Gastrocnemius medialis (tissue), 4 donors: ENCODE measurements around the gene RUVBL2. TPM values are rescaled to one million over a fixed set of nuclear protein-coding genes. Genes with fewer than 3 reads are reported as not detected.

Source experiments
- ATAC-seq, 2 donors: fragments of 150-250 bp; one replicate each; pipeline ENCODE4 v1.9.1; 2016
- DNase-seq, 2 donors: peaks; one replicate each; pipeline ENCODE4 v3.0.0-alpha.2; 2019
- H3K27ac ChIP-seq, 4 donors: fragments of 200-600 bp; sonication (generic); 1 replicate in 1 of 4; 2 replicates in 3 of 4; pipeline ENCODE4 v1.5.1; 2016 to 2018; ENCODE audit warnings: mild to moderate bottlenecking in 2 of 4, moderate library complexity in 1 of 4
- H3K27me3 ChIP-seq, 3 donors: fragments of 200-600 bp; sonication (generic) in 2 of 3; 1 replicate in 1 of 3; 2 replicates in 2 of 3; pipeline versions ENCODE4 v1.5.1 to v1.6.0; 2016 to 2019; ENCODE audit warnings: mild to moderate bottlenecking in 1 of 3, moderate library complexity in 1 of 3
- H3K36me3 ChIP-seq, 2 donors: fragments of 200-600 bp; sonication (generic) in 1 of 2; one replicate each; pipeline ENCODE4 v1.5.1; 2017 to 2018
- H3K4me1 ChIP-seq, 2 donors: fragments of 200-600 bp; sonication (generic) in 1 of 2; one replicate each; pipeline ENCODE4 v1.5.1; 2016 to 2017; ENCODE audit warnings: mild to moderate bottlenecking in 2 of 2
- H3K4me3 ChIP-seq, 4 donors: fragments of 200-600 bp; sonication (generic) in 3 of 4; 1 replicate in 1 of 4; 2 replicates in 3 of 4; pipeline ENCODE4 v1.5.1; 2016 to 2019; ENCODE audit warnings: mild to moderate bottlenecking in 2 of 4
- H3K9me3 ChIP-seq, 3 donors: fragments of 200-600 bp; sonication (generic) in 2 of 3; 1 replicate in 1 of 3; 2 replicates in 2 of 3; pipeline ENCODE4 v1.5.1; 2016 to 2019
- POLR2A ChIP-seq, 2 donors: fragments of 450-650 bp; IDR thresholded peaks; one replicate each; pipeline ENCODE4 v1.6.1; 2017; ENCODE audit warnings: antibody characterized with exemption in 2 of 2, mild to moderate bottlenecking in 2 of 2, moderate library complexity in 2 of 2
- in situ Hi-C, 4 donors: fragments of 200-750 bp; cut with MboI; loops; one replicate each; pipeline versions ENCODE4 v1.15.0 to v1.8.0; 2017; ENCODE audit warnings: low sequenced_read_pairs in 4 of 4
- intact Hi-C: fragments of 100-400 bp; cut with DNase I; formaldehyde crosslinking; loops from one replicate; pipeline ENCODE4 v1.15.1; 2023; ENCODE audit warnings: low total_unique reads
- total RNA-seq, 4 donors: library from RNA; depleted of rRNA; stranded (reverse); fragments of >200 nt; gene quantifications; one replicate each; pipeline versions ENCODE4 v1.1.0 to v1.2.3, GENCODE V29; 2016
- TF ChIP-seq, protein P1 (sequence below), 5 experiments: fragments of 450-650 bp in 3 of 5; fragments of 200-600 bp in 2 of 5; sonication (generic) in 2 of 5; IDR thresholded peaks in 4 of 5; conservative IDR thresholded peaks in 1 of 5; 1 replicate in 4 of 5; 2 replicates in 1 of 5; pipeline ENCODE4 v1.5.1; 2016 to 2019; ENCODE audit warnings: antibody characterized with exemption in 5 of 5, mild to moderate bottlenecking in 3 of 5, moderate library complexity in 3 of 5

The RUVBL2 gene
- total RNA-seq, 4 donors from 2014 or later, result 134 to 185 (median 146) TPM

DNA sequence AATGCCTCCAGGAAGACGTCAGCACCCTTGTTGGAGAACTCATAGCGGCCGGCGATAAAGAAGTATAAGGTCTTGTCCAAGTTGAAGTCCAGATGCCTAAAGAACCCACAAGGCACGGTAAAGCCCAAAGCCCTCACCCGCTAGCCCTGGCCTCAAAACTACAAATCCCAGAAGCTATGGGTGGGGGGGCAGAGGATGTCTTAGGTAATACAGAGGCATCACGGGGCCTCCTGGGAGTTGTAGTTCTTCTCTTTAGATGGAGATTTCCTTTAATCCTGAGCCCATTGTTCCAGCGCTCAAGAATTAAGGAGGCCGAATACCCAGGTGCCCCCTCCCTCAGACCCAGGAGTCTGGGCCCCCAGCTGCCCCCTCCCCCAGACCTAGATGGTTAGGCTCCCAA, 11.4 kb upstream of the RUVBL2 start:
- in situ Hi-C loops, result no loop called here
- peak overlapping the region; percentile 93 to 100 (median 99) for H3K27ac ChIP-seq
- H3K4me1 ChIP-seq, result peaks cover 28 to 32% of the 10 kb centered on the region in 2 donors
- DNase-seq (peak in 1 of 2 donors; percentile 58), ATAC-seq (no peak)
- H3K36me3 ChIP-seq, result peaks cover 0 to 75% of the 10 kb centered on the region in 2 donors
- TF ChIP-seq, protein P1, sequence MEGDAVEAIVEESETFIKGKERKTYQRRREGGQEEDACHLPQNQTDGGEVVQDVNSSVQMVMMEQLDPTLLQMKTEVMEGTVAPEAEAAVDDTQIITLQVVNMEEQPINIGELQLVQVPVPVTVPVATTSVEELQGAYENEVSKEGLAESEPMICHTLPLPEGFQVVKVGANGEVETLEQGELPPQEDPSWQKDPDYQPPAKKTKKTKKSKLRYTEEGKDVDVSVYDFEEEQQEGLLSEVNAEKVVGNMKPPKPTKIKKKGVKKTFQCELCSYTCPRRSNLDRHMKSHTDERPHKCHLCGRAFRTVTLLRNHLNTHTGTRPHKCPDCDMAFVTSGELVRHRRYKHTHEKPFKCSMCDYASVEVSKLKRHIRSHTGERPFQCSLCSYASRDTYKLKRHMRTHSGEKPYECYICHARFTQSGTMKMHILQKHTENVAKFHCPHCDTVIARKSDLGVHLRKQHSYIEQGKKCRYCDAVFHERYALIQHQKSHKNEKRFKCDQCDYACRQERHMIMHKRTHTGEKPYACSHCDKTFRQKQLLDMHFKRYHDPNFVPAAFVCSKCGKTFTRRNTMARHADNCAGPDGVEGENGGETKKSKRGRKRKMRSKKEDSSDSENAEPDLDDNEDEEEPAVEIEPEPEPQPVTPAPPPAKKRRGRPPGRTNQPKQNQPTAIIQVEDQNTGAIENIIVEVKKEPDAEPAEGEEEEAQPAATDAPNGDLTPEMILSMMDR (IDR thresholded peaks at IDR 0.05 in 4 of 5, conservative IDR thresholded peaks at IDR 0.05 in 1 of 5), result no peak
- TF ChIP-seq POLR2A (IDR thresholded peaks at IDR 0.05), result no peak
- intact Hi-C loops, result no loop called here
- no peaks in the 10 kb centered on the region for H3K9me3 ChIP-seq
- no peaks in the 10 kb centered on the region for H3K27me3 ChIP-seq
- no peak overlapping the region for H3K4me3 ChIP-seq

DNA sequence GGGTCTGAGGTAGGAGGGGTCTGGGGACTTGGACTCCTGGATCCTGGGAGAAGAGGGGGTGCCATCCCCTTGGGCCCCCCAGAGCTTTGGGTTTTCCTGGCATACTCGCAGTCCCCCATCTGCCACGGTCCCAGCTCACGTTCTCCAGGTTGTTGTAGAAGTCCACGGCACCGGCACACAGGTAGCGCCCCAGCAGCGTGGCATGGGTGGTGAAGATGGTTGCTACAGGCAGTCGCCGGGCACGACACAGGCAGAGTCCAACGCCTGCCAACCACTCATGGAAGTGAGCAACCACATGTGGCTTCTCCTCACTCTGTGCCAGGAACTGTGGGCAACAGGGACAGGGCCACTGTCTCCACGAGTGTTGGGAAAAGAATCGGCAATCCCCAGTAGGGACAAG, 8.0 kb upstream of the RUVBL2 start:
- no peak for DNase-seq
- peak overlapping the region; percentile 93 to 100 (median 99) for H3K27ac ChIP-seq
- TF ChIP-seq POLR2A (IDR thresholded peaks at IDR 0.05), result no peak
- TF ChIP-seq, protein P1 (IDR thresholded peaks at IDR 0.05 in 4 of 5, conservative IDR thresholded peaks at IDR 0.05 in 1 of 5), result no peak
- no peak for ATAC-seq
- peaks cover 36 to 38% of the 10 kb centered on the region in 2 donors for H3K4me1 ChIP-seq
- no peak overlapping the region for H3K4me3 ChIP-seq
- intact Hi-C loops, result no loop called here
- no peaks in the 10 kb centered on the region for H3K27me3 ChIP-seq
- H3K36me3 ChIP-seq, result peaks cover 0 to 83% of the 10 kb centered on the region in 2 donors
- H3K9me3 ChIP-seq, result no peaks in the 10 kb centered on the region
- in situ Hi-C loops, result no loop called here

DNA sequence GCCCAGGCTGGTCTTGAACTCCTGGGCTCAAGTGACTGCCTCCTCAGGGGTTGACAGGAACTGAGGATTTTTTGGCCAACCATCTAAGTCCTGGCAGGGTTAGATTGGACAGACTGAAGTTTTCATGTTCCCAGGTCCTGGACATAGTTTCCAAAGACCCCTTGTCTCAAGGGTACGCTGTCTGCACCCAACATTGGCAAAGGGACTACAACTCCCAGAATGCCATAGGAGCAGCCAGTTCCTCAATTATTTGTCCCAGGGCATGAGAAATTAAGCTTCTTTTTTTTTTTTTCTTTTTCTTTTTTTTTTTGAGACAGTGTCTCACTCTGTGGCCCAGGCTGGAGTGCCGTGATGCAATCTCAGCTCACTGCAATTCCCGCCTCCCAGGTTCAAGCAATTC, 7.5 kb upstream of the RUVBL2 start:
- Histone ChIP-seq H3K27ac (peak overlapping the region; percentile 93 to 100 (median 99)), H3K4me3 (no peak overlapping the region), H3K27me3 (no peaks in the 10 kb centered on the region), H3K4me1 (peaks cover 41 to 43% of the 10 kb centered on the region in 2 donors), H3K9me3 (no peaks in the 10 kb centered on the region), H3K36me3 (peaks cover 0 to 78% of the 10 kb centered on the region in 2 donors)
- in situ Hi-C loops (no loop called here), intact Hi-C loops (no loop called here)
- DNase-seq (no peak), ATAC-seq (no peak)
- TF ChIP-seq POLR2A (IDR thresholded peaks at IDR 0.05), result no peak
- TF ChIP-seq, protein P1 (IDR thresholded peaks at IDR 0.05 in 4 of 5, conservative IDR thresholded peaks at IDR 0.05 in 1 of 5), result no peak

DNA sequence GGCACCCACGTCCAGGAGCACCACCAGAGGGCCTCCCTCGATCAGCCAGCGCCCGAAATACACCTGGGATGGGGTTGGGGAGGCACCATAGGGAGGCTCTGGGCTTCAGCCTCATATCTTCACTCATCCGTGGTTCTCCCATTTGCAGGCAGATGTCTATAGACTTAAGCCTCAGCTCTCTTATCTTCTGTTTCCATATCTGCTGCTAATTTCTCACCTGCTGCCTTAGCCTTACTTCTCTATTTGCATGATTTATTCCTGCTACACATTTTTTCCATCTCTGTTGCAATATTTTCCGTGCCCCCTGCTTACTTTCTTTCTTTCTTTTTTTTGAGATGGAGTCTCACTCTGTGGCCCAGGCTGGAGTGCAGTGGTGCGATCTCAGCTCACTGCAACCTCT, 6.4 kb upstream of the RUVBL2 start:
- intact Hi-C loops (no loop called here), in situ Hi-C loops (no loop called here)
- Histone ChIP-seq H3K9me3 (no peaks in the 10 kb centered on the region), H3K27ac (peak overlapping the region; percentile 93 to 100 (median 99)), H3K4me1 (peaks cover 50% of the 10 kb centered on the region in 2 donors), H3K36me3 (peaks cover 0 to 67% of the 10 kb centered on the region in 2 donors), H3K27me3 (no peaks in the 10 kb centered on the region), H3K4me3 (no peak overlapping the region)
- DNase-seq (no peak), ATAC-seq (no peak)
- TF ChIP-seq POLR2A (IDR thresholded peaks at IDR 0.05), result no peak
- TF ChIP-seq, protein P1 (IDR thresholded peaks at IDR 0.05 in 4 of 5, conservative IDR thresholded peaks at IDR 0.05 in 1 of 5), result no peak

DNA sequence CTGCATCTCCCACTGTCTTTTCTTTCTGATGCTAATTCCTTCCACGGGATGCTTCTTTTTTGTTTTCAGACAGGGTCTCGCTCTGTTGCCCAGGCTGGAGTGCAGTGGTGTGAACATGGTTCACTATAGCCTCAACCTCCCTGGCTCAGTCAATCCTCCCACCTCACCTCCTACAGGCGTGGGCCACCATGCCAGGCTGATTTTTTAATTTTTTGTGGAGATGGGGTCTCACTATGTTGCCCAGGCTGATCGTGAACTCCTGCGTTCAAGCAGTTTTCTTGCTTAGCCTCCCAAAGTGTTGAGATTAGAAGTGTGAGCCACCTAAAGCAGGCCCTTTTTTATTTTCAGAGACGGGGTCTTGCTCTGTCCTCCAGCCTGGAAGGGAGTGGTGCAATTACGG, 5.4 kb upstream of the RUVBL2 start:
- H3K27ac ChIP-seq, result peak overlapping the region; percentile 93 to 100 (median 99)
- no peak overlapping the region for H3K4me3 ChIP-seq
- H3K4me1 ChIP-seq, result peaks cover 47 to 50% of the 10 kb centered on the region in 2 donors
- no peaks in the 10 kb centered on the region for H3K9me3 ChIP-seq
- DNase-seq (no peak), ATAC-seq (no peak)
- H3K36me3 ChIP-seq, result peaks cover 0 to 57% of the 10 kb centered on the region in 2 donors
- in situ Hi-C loops (no loop called here), intact Hi-C loops (no loop called here)
- no peaks in the 10 kb centered on the region for H3K27me3 ChIP-seq
- TF ChIP-seq POLR2A (IDR thresholded peaks at IDR 0.05), result no peak
- TF ChIP-seq, protein P1 (IDR thresholded peaks at IDR 0.05 in 4 of 5, conservative IDR thresholded peaks at IDR 0.05 in 1 of 5), result no peak
